SKM-1 treated with dmso at 0.1 percent for 144 hours (cell line): Measurements from ENCODE around the gene ASAP3.

Experiments
- DNase-seq: peaks from one replicate; lab custom pipeline; 2025; ENCODE audit not compliant: unreplicated experiment; lab: John Stamatoyannopoulos, UW

ASAP3 gene

GRCh38 chr1:23450894-23451293, 33.1 kb downstream of the ASAP3 start:
- DNase-seq = no peak

- DNase-seq = no peak
Measured at GRCh38 chr1:23449958-23450357, 34.0 kb downstream of the ASAP3 start.

GRCh38 chr1:23449306-23449705, 34.7 kb downstream of the ASAP3 start:
- DNase-seq = no peak

- no peak for DNase-seq
Measured at GRCh38 chr1:23448846-23449245, 35.1 kb downstream of the ASAP3 start.

- no peak for DNase-seq
Measured at GRCh38 chr1:23446661-23447310, 37.2 kb downstream of the ASAP3 start.

- DNase-seq = no peak
Measured at GRCh38 chr1:23444596-23445390, 39.2 kb downstream of the ASAP3 start.

- DNase-seq = no peak
Measured at GRCh38 chr1:23444104-23444533, 39.9 kb downstream of the ASAP3 start.

- DNase-seq = no peak
Measured at GRCh38 chr1:23442751-23443150, 41.2 kb downstream of the ASAP3 start.

GRCh38 chr1:23441446-23442148, 42.4 kb downstream of the ASAP3 start:
- no peak for DNase-seq

GRCh38 chr1:23438545-23438944, 45.4 kb downstream of the ASAP3 start:
- DNase-seq = no peak

- no peak for DNase-seq
Measured at GRCh38 chr1:23437355-23437664, 46.7 kb downstream of the ASAP3 start.

- DNase-seq = no peak
Measured at GRCh38 chr1:23436520-23437354, 47.2 kb downstream of the ASAP3 start.

- DNase-seq = no peak
Measured at GRCh38 chr1:23434260-23434775, 49.7 kb downstream of the ASAP3 start.

GRCh38 chr1:23433122-23433521, 50.9 kb downstream of the ASAP3 start:
- no peak for DNase-seq

GRCh38 chr1:23431431-23431830, 52.5 kb downstream of the ASAP3 start:
- DNase-seq = no peak

GRCh38 chr1:23430803-23431202, 53.2 kb downstream of the ASAP3 start:
- DNase-seq = no peak

- no peak for DNase-seq
Measured at GRCh38 chr1:23428136-23428905, 55.7 kb downstream of the ASAP3 start.

- DNase-seq = no peak
Measured at GRCh38 chr1:23427550-23427949, 56.4 kb downstream of the ASAP3 start.

GRCh38 chr1:23426828-23427227, 57.2 kb downstream of the ASAP3 start:
- DNase-seq = no peak

GRCh38 chr1:23425193-23425494, 58.8 kb downstream of the ASAP3 start:
- DNase-seq = no peak
